CD4-positive, alpha-beta T cell treated with Interleukin-21 for 1 hour (primary cell): ENCODE data around the gene IFT27.

Experiments used
- DNase-seq: peaks from one replicate; pipeline ENCODE4 v3.0.0-alpha.2; 2020

IFT27 gene

DNA sequence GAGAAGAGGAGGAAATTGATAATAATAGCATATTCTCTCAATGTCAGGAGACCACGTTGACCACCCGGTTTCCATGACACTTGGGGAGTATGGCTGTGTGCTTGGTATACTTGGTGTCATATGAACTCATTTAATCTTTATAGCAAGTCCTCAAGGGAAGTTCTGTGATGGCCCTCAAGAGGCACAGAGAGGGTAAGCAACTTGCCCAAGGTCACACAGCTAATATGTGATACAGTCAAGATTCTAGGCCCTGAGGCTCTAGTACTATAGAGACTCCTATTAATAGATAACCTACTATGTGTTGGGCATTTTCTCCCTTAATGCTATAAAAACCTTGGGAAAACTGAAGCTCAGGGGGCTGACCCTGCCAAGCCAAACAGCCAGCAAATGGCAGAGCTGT, 61.8 kb downstream of the IFT27 start:
- DNase-seq, result no peak

DNA sequence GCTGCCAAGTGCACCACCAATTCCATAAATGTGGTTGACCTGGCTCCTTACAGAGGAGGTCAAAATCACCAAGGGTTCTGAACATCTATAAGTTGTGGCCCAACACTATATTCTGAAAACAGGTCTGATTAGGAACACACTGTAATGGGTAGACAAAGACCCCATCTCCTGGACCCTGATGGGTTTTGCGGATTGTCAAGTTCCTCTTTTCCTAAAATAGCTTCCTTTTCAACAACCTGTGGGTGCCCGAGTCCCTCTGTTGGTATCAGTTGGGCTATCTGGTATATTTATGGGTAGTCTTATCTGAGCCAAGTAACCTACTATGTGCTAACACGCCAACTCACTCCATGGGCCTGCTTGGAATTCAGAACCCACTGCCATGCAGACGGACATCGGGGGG, 62.5 kb downstream of the IFT27 start:
- no peak for DNase-seq
